Limb (tissue), 2 donors: ENCODE results near the gene SLC24A3.

ENCODE experiments used
- DNase-seq, 2 donors: peaks; one replicate each; pipeline ENCODE4 v3.0.0-alpha.2; 2016; ENCODE audit errors: extremely low spot score in 2 of 2

The SLC24A3 gene

GRCh38 chr20:19697415-19697814, 485.0 kb downstream of the SLC24A3 start:
- DNase-seq = no peak

- peak in 1 of 2 donors; percentile 18 for DNase-seq
These were observed 486.9 kb downstream of the SLC24A3 start for GRCh38 chr20:19699180-19699971.

GRCh38 chr20:19701429-19701828, 489.0 kb downstream of the SLC24A3 start:
- DNase-seq = no peak

- no peak for DNase-seq
These were observed 494.0 kb downstream of the SLC24A3 start for GRCh38 chr20:19706463-19706862.

- DNase-seq = no peak
These were observed 497.3 kb downstream of the SLC24A3 start for GRCh38 chr20:19709635-19710335.

GRCh38 chr20:19710336-19711120, 498.1 kb downstream of the SLC24A3 start:
- DNase-seq = peak in 1 of 2 donors; percentile 20

GRCh38 chr20:19711126-19711525, 498.7 kb downstream of the SLC24A3 start:
- DNase-seq = no peak

- DNase-seq = no peak
These were observed 500.3 kb downstream of the SLC24A3 start for GRCh38 chr20:19712721-19713260.

- no peak for DNase-seq
These were observed 501.6 kb downstream of the SLC24A3 start for GRCh38 chr20:19713822-19714578.

- no peak for DNase-seq
These were observed 502.1 kb downstream of the SLC24A3 start for GRCh38 chr20:19714579-19714840.

- no peak for DNase-seq
These were observed 503.5 kb downstream of the SLC24A3 start for GRCh38 chr20:19715986-19716385.

- no peak for DNase-seq
These were observed 506.4 kb downstream of the SLC24A3 start for GRCh38 chr20:19718880-19719279.

GRCh38 chr20:19720991-19721390, 508.5 kb downstream of the SLC24A3 start:
- DNase-seq = no peak

GRCh38 chr20:19723051-19723450, 510.6 kb downstream of the SLC24A3 start:
- DNase-seq = no peak

- no peak for DNase-seq
These were observed 511.5 kb downstream of the SLC24A3 start for GRCh38 chr20:19723813-19724430.

GRCh38 chr20:19725373-19725772, 512.9 kb downstream of the SLC24A3 start:
- no peak for DNase-seq

- DNase-seq = no peak
These were observed 513.5 kb downstream of the SLC24A3 start for GRCh38 chr20:19725814-19726525.

GRCh38 chr20:19727251-19727847, 514.9 kb downstream of the SLC24A3 start:
- no peak for DNase-seq

- no peak for DNase-seq
These were observed 517.2 kb downstream of the SLC24A3 start for GRCh38 chr20:19729672-19730071.

- no peak for DNase-seq
These were observed 518.3 kb downstream of the SLC24A3 start for GRCh38 chr20:19730706-19731105.
